ENCODE measurements around the gene BBS9.
"Not testable (repeated sequence)": the region's sequence is repeated elsewhere in the genome, so short reads cannot be mapped to it uniquely, and the experiment has no call there.

Gene BBS9

DNA sequence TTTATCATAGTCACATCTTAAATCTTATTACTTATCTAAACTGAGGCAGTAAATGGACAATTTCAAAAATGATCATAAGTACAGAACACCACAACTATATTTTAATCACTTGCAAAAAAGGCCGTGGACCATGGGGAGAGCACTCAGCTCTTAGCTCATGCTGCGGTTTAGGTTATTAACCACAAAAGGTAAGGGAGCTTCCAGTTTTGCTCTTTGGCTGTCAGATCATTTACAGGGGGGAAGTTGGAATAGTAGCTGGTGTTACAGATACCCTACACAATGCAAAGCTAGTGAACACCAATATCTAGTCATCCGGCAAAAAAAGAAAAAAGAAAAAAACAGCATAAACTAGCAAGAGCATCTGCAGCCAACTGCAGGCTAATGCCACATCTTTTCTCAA, 147.0 kb downstream of the BBS9 start:
- DNase-seq (ENCODE audit: low read depth), result no peak

DNA sequence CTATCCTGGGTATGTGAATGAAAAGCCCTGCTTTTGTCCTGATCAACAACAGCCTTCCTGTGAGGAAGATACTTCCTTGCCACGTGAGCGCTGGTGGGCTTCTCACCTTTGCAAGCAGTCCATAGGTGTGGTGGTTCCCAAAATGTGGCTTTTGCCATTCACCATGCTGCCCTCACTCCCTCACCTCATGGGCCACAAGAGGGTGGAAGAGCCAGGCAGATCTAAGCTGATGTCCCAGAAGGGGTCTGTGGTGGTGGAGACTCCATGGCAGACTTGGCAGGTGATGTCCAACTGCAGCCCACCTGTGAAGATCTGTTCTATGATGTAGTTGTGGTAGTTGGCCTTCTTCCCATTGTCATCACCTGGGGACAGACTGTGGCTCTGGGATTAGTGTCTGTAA, 147.4 kb downstream of the BBS9 start:
- no peak for DNase-seq (ENCODE audit: low read depth)

DNA sequence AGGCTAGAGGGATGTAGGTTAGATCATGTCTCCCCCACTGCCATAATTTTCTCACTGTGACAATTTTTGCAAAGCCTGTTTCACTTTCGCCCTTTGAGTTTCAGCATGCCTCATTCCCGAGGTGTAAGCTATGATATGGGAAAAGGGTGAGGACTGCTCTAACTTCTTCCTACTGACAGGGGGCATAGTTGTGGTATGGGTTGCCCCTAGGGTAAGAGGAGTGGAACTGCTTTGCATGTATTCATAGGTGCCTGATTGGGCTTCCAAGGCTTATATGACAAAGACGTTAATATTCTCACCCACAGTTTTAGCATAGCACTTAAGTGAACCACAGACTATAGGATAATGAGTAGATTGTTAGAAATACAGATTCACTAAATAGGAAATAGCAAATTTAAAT, 148.7 kb downstream of the BBS9 start:
- no peak for DNase-seq (ENCODE audit: low read depth)

DNA sequence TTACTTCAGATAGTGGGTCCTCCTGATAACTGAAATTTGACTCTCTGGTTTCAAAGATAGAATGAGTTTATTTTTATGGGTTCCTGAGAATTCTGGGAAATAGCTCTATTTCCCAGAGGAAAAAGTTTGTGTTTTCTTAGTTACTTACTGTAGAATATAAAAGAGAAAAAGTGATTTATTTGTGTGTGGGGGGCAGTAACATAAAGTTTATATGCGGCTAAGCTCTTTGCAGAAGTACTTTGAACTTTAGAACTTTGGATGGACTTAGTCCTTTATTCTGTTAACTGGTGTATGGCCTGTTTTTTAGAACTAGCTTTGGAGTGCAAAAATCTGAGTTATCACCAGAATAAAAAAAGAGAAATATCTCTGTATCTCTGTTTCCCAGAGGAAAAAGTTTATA, 157.1 kb downstream of the BBS9 start:
- DNase-seq (ENCODE audit: low read depth), result no peak

DNA sequence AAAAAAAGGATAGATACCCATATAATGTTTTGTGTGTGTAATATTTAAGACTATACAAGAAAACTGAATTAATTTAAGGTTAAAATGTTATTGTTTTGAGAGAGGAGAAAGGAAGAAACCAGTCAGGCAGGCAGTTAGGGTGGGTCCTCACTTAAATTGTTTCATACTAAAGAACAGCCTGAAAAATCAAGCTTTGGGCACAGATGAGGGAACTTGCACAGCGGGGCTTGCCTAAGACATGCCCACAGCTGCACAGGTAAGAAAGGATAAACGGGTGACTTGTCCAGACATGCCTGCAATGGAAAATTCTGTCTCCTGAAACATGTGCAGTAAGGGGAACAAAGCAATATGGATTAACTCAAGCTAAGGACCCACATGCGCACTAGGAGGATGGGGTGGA, 158.4 kb downstream of the BBS9 start:
- DNase-seq (ENCODE audit: low read depth), result no peak

DNA sequence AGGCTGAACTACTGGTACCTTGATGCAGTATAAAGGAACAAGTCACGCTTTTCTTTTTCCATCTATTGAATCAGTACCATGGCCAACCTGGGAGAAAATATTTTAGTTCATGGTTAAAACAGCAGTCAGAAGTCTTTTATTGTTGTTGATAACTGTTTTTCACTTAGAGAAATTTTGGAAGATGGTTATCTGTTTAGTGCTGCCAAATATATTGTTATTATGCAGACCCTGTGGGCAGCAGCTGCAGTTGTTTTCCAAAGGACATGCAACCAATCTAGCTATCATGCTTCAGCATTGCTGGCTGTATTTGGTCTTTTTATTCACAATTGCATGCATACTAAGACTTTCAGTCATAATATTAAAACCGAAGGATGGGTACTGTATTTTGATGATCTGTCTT, 169.5 kb downstream of the BBS9 start:
- DNase-seq (ENCODE audit: low read depth), result no peak

DNA sequence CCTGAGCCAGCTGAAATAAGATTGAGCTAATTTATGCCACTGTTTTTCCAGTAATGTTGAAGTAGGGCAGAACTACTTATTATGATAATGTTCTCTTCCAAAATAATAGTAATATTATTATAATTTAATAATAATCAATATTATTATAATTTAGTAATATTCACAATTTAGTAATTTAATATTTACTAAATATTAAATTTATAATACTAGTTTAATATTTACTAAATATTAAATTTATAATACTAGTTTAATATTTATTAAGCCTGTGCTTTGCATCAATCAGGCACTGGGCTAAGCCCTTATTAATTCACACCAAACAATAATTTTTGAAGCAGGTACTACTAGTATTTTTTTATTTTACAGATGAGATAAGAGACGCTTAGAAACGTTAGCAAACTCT, 170.1 kb downstream of the BBS9 start:
- DNase-seq (ENCODE audit: low read depth), result no peak

DNA sequence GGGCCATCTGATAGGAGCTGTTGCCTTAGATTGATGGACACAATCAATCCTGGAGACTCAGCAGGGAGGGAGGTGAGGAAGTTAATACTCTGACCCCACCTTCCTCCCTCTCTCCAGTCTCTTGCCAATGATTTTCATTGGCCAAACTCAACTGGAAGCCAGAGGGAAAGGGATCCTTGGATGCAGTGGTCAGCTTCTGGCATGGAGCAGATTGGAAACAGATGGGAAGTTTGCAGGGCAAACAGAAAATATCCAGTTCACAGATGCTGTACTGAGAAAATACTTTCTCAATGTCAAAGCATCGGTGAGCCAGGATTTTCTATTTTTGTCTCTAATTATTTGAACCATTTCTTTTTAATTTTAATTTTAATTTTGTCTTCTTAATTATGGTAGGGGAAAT, 170.8 kb downstream of the BBS9 start:
- DNase-seq (ENCODE audit: low read depth), result no peak

DNA sequence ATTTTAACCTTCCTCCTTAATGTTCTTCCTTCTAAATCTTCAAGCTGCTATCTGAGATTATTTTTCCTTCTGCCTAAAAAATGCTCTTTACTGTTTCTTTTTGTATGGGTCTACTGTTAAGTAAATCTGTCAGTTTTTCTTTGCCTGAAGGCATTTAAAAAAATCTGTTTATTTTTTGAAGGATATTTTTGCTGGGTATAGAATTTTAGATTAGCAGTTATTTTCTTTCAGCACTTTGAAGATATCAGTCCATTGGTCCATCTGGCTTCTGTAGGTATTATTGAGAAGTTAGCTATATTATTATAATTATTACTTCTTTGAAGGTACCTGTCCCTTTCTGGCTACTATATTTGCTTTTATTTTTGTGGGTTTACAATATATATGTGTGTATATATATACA, 171.4 kb downstream of the BBS9 start:
- DNase-seq (ENCODE audit: low read depth), result no peak

DNA sequence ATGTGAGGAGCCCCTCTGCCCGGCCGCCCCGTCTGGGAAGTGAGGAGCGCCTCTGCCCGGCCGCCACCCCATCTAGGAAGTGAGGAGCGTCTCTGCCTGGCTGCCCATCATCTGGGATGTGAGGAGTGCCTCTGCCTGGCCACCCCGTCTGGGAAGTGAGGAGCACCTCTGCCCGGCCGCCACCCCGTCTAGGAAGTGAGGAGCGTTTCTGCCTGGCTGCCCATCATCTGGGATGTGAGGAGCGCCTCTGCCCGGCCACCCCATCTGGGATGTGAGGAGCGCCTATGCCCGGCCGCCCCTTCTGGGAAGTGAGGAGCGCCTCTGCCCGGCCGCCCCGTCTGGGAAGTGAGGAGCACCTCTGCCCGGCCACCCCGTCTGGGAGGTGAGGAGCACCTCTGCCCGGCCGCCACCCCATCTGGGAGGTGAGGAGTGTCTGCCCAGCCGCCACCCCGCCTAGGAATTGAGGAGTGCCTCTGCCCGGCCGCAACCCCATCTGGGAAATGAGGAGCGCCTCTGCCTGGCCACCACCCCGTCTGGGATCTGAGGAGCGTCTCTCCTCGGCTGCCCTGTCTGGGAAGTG, 174.7 kb downstream of the BBS9 start:
- DNase-seq (ENCODE audit: low read depth), result not testable (repeated sequence)

DNA sequence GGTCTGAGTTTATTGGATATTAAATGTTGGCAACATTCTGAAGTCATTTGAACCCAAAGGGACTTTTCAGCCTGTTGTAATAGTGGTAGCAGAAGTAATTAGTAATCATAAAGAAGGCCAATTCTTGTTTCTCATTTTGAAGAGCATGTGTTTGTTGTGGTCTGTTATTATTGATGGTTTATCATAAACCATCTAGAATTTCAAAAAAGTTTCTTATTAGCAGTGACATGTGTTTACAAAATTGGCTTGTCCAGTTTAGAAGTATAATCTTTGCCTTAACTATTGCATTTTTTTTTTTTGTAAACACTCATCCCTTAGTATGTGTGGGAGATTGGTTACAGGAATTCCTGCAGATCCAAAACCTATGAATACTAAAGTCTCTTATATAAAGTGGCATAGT, 177.8 kb downstream of the BBS9 start:
- no peak for DNase-seq (ENCODE audit: low read depth)

DNA sequence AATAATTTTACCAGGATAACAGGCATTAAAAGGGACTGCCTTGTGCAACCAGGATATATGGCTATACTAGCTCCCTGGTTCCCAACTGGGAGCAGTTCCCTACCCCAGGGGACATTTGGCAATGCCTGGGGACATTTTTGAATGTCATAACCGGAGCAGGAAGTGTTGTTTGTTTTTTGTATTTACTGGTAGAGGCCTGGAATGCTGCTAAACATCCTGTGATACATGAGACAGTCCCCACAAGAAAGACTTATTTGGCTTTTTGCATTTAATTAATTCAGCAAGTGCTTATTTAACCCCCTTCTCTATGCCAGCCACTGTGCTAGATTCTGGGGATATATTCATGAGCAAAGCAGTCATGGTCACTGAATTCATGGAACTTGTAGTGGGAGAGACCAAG, 181.2 kb downstream of the BBS9 start:
- DNase-seq (ENCODE audit: low read depth), result peak; percentile 29

DNA sequence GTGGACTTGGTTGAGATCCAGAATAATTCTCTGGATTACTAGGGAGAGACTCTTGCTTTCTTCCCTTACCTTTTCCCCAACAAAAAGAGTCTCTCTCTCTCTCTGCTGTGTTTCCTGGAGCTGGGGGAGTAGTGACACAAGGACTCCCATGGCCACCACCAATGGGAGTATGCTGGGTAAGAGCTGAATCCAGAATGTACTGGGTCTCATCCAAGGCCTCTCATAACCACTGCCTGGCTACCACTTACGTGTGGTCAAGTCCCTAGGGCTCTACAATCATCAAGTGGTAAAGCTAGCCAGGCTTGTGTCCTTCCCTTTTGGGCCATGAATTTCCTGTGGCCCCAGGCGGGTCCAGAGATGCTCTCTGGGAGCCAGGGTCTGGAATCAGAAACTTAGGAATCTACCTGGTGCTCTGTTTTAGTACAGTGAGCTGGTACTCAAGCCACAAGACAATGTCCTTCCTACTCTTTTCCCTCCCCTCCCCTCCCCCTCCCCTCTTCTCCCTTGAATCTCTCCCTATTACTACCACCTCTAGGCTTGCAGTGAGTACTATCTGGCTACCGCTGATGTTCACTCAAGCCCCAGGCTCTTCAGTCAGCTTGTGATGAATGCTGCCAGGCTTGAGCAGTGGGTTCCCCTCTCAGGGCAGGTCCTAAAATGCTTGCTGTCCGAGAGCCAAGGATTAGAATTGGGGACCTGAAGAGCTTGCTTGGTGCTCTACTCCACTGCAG, 196.6 kb downstream of the BBS9 start:
- no peak for DNase-seq (ENCODE audit: low read depth)

DNA sequence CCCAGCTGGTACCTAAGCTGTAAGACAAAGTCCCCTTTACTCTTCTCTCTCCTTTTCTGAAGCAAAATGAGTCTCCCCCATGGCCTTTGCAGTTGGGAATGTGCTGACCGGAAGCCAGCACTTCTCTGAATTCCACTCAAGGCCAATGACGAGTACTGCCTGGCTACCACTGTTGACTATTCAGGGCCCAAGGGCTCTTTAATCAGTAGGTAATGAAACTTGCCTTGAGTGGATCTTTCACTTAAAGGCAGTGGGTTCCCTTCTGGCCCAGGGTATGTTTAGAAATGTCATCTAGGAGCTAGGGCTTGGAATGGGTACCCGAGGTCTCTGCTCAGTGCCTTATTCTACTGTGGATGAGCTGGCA, 197.1 kb downstream of the BBS9 start:
- DNase-seq (ENCODE audit: low read depth), result no peak

DNA sequence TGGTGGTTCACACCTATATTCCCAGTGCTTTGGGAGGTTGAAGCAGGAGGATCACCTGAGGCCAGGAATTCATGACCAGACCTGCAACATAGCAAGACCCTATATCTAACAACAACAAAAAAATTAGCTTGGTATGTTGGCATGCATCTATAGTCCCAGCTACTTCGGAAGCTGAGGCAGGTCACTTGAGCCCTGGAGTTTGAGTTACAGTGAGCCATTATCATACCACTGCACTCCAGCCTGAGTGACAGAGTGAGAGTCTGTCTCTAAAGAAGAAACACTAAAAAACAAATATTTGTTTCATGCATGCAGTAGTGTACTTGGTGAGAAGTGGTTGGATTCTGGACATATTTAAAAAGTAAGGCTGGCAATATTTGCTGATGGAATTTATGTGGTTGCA, 198.1 kb downstream of the BBS9 start:
- DNase-seq (ENCODE audit: low read depth), result no peak

DNA sequence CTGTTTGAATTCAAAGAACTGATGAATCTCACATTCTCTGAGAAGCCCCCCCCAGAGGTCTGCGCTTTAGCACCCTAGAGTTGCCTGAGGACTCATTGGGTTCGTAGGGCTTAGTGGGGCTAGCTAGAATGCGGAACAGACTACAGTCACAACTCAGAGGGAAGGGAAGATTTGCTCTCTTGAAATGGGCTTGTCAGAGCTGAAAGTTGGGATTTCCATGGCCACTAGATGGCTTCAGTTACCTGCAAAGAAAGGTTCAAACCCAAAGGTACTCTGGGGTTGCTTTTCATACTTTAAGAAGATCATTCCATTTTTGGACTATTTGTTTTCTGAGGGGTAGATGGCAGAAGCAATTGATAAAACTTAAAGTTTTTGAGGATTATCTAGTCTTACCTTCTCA, 205.0 kb downstream of the BBS9 start:
- peak; percentile 1 for DNase-seq (ENCODE audit: low read depth)

DNA sequence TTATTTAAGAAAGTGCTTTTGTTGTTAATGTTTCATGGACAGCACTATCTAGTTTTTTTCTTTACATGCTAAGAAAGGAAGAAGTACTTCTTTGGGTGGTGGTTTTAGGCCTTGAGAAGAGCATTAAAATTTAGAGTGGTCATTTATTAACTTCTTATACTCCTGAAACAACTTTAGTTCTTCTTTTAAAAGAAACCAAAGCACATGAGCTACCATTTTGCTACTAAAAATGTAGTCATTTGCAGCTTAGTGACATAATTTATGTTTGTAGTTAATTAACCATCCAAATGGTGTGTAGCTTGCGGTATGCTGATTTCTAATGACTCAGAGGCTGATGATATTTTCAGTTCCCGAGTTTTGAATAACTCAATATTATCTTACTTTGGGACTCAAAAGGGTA, 207.5 kb downstream of the BBS9 start:
- DNase-seq (ENCODE audit: low read depth), result no peak

DNA sequence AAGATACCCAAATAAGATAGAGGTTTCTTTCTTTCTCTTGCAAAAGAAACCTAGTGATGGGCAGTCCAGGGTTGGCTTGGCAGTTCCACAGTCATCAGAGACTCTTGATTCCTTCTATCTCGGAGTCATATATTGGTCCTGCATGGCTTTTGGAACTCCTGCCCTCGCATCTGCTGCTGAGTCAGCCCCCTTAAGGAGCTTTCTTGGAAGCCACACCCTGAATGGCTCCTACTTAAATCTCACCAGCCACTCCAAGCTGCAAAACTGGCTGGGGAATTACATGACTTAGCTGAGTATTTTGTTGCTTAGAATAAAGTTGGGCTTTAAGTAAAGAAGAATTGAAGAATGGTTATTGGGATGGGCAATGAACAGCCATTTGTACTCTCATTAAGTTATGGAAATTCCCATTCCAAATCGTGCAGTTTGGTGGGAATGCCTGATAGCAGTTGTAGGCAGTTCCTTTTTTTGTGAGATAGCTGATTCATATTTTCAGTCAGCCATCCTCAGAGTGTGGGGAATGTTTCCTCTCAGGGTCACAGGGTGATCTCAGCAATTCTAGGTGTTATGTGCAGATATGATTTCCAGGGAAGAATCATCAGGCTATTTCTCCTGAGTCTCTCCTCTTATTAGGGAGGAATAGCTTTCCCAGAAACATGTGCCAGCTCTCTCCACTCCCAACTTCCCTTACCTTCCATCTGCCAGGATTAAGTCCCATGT, 209.9 kb downstream of the BBS9 start:
- DNase-seq (ENCODE audit: low read depth), result no peak

DNA sequence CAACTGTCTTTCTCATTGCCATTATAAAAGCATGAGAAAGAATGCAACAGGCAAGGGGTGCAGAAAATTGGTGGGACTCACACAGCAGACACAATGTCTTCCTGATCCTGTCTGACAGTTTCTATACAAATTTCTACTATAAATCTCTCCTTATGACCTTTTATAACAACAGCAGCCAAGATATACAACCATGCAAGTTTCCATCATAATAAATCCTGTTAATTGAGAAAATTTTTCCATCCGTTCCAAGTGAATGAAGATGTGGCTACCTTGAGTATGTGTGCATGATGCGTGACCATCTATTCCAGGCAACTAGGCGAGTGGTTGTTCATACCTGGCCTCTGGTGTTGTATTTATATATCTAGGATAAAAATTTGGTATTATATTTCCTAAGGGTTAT, 216.7 kb downstream of the BBS9 start:
- no peak for DNase-seq (ENCODE audit: low read depth)

DNA sequence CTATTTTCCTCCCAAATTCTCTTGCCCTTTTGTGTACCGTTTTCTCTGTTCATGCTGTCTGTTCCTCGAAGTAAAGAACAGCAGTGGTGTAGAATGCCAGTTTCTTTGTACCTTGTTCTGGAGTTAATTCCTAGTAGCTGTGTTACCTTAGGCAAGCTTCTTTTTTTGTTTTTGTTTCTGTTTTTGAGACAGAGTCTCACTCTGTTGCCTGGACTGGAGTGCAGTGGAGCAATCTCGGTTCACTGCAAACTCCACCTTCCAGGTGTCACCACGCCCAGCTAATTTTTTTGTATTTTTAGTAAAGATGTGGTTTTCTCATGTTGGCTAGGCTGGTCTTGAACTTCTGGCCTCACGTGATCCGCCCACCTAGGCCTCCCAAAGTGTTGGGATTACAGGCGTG, 221.2 kb downstream of the BBS9 start:
- no peak for DNase-seq (ENCODE audit: low read depth)

DNA sequence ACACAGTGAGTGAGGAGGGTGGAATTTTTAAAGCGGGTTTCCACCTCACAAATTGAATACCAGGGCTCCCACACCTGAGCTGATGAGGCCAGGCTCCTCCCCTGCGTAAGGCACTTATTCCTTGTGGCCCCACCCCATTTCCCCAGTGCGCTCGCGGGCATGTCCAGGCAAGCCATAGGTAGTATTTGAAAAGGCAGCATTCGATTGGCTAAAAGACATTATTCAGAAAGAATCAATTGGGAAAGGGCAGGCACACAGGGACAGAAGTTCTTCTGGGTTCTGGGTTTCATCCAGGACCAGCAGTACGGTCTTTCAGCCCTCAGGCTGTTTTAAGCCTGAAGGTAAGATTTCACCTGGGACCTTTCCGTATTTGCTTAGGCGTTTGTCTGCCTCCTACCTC, 222.3 kb downstream of the BBS9 start:
- no peak for DNase-seq (ENCODE audit: low read depth)

DNA sequence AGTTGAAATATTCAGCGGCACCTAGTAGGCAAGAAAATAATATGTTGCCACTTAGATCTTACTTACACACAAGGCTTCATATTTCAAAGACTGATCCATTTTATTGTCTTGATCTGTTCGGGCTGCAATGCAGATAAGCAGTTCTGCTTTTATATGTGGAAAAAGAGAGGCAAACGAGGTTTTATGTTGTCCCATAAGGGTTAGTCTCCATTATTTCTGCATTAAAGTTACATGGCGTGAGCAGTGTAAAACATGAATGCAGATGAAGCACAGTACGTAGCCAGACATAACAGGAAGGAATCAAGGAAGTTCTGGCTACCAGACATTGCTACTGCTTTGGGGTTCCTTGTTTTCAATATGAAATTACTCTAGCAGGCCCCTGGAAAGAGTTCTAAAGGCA, 224.8 kb downstream of the BBS9 start:
- DNase-seq (ENCODE audit: low read depth), result no peak

DNA sequence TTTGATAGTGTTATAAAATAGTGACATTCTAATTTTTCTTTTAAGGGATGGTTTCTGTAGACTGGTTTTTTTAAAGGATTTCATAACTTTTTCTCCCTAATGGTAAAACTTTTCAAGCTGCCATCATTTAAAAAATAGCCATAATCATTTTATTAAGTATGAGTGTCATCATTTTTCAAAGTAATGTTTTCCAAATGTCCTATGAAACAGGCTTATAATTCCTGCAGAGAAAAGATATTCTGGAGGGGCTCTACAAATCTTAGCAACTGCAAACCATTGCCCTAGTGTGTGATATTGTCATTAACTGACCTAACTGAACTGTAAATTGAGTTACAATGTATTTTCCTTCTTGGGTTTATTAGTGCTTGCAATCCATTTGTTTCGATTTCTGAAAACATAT, 226.0 kb downstream of the BBS9 start:
- no peak for DNase-seq (ENCODE audit: low read depth)

DNA sequence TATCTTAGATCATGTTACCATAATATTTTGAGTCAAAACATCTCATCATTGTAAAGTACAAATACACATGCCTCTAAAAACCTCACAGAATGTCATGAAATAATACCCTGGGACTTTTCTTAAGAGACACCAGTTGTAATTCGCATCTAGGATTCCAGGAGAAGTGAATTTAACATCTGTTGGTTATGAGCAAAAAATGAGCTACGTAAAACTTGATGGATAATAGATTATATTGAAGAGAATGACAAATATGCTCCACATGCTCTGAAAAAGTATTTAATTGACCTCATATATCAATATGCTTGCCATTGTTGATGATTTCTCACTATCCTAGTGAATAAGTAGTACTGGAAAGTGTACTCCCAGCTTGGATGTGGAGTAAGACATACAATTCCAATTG, 227.0 kb downstream of the BBS9 start:
- DNase-seq (ENCODE audit: low read depth), result no peak

All from fibroblast of gingiva (primary cell).